GM19193 (cell line): ENCODE measurements around the gene GTPBP1.
A peak's percentile ranks its signal among the peaks of the same experiment; 100 is the strongest.

ENCODE experiments used
- POLR2A ChIP-seq: IDR thresholded peaks from 4 replicates; pipeline ENCODE4 v1.6.1; 2011; ENCODE audit not compliant: insufficient read depth, insufficient read length; ENCODE audit errors: extremely low read depth

Gene GTPBP1

GRCh38 chr22:38705235-38706100, at the start of gene GTPBP1:
GTPBP1 (plus strand) TSS chr22:38705944; CDS start chr22:38705956, 12 bp downstream.
- peak; percentile 94 for TF ChIP-seq POLR2A

- peak; percentile 62 for TF ChIP-seq POLR2A
Measured at GRCh38 chr22:38656256-38657044, 49.3 kb upstream of the GTPBP1 start, which contains the start of the genes CBY1 and FAM227A. CBY1 (plus strand) TSS chr22:38656638; CDS start chr22:38668055, 11,417 bp downstream. FAM227A (minus strand) TSS chr22:38656392; CDS start chr22:38650168, 6,224 bp downstream.

- no peak for TF ChIP-seq POLR2A
Measured at GRCh38 chr22:38657045-38657909, 48.5 kb upstream of the GTPBP1 start.

GRCh38 chr22:38674888-38675287, 30.9 kb upstream of the GTPBP1 start:
- no peak for TF ChIP-seq POLR2A

- no peak for TF ChIP-seq POLR2A
Measured at GRCh38 chr22:38675833-38676232, 29.9 kb upstream of the GTPBP1 start.

GRCh38 chr22:38681582-38682335, 24.0 kb upstream of the GTPBP1 start, which contains the start of gene TOMM22:
TOMM22 (plus strand) TSS chr22:38681957; CDS start chr22:38681979, 22 bp downstream.
- peak; percentile 91 for TF ChIP-seq POLR2A

GRCh38 chr22:38684895-38685294, 20.8 kb upstream of the GTPBP1 start:
- no peak for TF ChIP-seq POLR2A

- TF ChIP-seq POLR2A = no peak
Measured at GRCh38 chr22:38685761-38686160, 20.0 kb upstream of the GTPBP1 start.

GRCh38 chr22:38689651-38690050, 16.1 kb upstream of the GTPBP1 start:
- TF ChIP-seq POLR2A = no peak

GRCh38 chr22:38694049-38694448, 11.7 kb upstream of the GTPBP1 start:
- TF ChIP-seq POLR2A = no peak

GRCh38 chr22:38694940-38695339, 10.8 kb upstream of the GTPBP1 start:
- no peak for TF ChIP-seq POLR2A

GRCh38 chr22:38696606-38697424, 8.9 kb upstream of the GTPBP1 start:
- TF ChIP-seq POLR2A = no peak
